Parathyroid adenoma (tissue), 2 donors: ENCODE results near the gene KNDC1.

Source experiments
- H2AFZ ChIP-seq: fragments of 300-600 bp; sonication (generic); one replicate; pipeline ENCODE4 v1.7.0; 2017; ENCODE audit warnings: antibody characterized with exemption, mild to moderate bottlenecking
- H3K27ac ChIP-seq: fragments of 300-600 bp; sonication (generic); one replicate; pipeline ENCODE4 v1.7.0; 2017
- H3K27me3 ChIP-seq: fragments of 300-600 bp; sonication (generic); one replicate; pipeline ENCODE4 v1.7.0; 2017; ENCODE audit warnings: low read length; ENCODE audit not compliant: control insufficient read depth, insufficient read depth
- H3K36me3 ChIP-seq: fragments of 300-600 bp; sonication (generic); one replicate; pipeline ENCODE4 v1.7.0; 2017; ENCODE audit warnings: low read length; ENCODE audit not compliant: control insufficient read depth, insufficient read depth
- H3K4me1 ChIP-seq: fragments of 300-600 bp; sonication (generic); one replicate; pipeline ENCODE4 v1.7.0; 2017; ENCODE audit warnings: control low read depth
- H3K4me2 ChIP-seq: fragments of 300-600 bp; sonication (generic); one replicate; pipeline ENCODE4 v1.7.0; 2017; ENCODE audit warnings: low read length
- H3K4me3 ChIP-seq: fragments of 300-600 bp; sonication (generic); one replicate; pipeline ENCODE4 v1.7.0; 2017; ENCODE audit warnings: low read depth, low read length
- H3K79me2 ChIP-seq: fragments of 300-600 bp; sonication (generic); one replicate; pipeline ENCODE4 v1.7.0; 2017; ENCODE audit warnings: control low read depth
- H3K9ac ChIP-seq: fragments of 300-600 bp; sonication (generic); one replicate; pipeline ENCODE4 v1.7.0; 2017; ENCODE audit warnings: mild to moderate bottlenecking
- H3K9me3 ChIP-seq: fragments of 300-600 bp; sonication (generic); one replicate; pipeline ENCODE4 v1.7.0; 2017; ENCODE audit warnings: low read length; ENCODE audit not compliant: control insufficient read depth
- TF ChIP-seq, protein P1 (sequence below): fragments of 300-600 bp; sonication (generic); IDR thresholded peaks from one replicate; pipeline ENCODE4 v1.7.0; 2017; ENCODE audit warnings: antibody characterized with exemption, mild to moderate bottlenecking
- donor health status: primary hyperparathyroidism.

Gene KNDC1

DNA sequence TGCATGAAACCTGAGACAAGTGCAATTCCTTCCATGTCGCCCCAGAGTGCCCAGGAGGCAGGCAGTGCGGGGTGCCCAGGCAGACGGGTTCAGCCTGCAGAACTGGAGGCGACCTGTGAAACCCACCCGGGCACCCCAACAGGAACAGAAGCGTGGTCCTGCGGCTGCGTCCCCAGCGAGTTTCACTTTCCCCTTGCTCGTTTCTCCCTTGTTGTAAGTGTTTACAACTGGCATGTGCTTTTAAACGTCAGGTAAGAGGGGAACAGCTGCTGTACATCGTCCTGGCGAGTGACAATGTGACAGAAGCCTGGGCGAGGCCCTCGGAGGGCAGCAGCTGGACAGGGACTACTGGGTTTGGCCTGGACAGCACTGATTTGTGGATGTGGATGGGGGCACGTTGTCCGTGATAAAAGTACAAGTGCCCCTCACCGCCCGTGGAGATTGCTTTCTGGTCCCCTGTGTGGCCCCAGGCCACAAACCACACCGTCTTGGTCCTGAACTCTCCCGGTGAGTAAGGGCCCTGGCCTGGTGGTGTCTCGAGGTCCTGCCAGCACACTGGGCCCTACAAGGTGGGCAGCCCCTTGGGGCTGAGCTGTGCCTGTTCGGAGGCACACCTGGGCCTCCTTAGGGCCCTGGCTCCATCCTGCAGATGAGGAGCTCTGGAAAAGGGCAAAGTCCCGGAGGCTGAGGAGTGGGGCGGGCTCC is 81.6 kb downstream of the KNDC1 start:
- H3K4me2 ChIP-seq, result no peak overlapping the region
- H3K27ac ChIP-seq, result no peak overlapping the region
- H3K9ac ChIP-seq, result no peak overlapping the region
- H3K4me3 ChIP-seq, result no peak overlapping the region
- H3K79me2 ChIP-seq, result no peaks in the 10 kb centered on the region
- no peak overlapping the region for H2AFZ ChIP-seq
- TF ChIP-seq, protein P1, sequence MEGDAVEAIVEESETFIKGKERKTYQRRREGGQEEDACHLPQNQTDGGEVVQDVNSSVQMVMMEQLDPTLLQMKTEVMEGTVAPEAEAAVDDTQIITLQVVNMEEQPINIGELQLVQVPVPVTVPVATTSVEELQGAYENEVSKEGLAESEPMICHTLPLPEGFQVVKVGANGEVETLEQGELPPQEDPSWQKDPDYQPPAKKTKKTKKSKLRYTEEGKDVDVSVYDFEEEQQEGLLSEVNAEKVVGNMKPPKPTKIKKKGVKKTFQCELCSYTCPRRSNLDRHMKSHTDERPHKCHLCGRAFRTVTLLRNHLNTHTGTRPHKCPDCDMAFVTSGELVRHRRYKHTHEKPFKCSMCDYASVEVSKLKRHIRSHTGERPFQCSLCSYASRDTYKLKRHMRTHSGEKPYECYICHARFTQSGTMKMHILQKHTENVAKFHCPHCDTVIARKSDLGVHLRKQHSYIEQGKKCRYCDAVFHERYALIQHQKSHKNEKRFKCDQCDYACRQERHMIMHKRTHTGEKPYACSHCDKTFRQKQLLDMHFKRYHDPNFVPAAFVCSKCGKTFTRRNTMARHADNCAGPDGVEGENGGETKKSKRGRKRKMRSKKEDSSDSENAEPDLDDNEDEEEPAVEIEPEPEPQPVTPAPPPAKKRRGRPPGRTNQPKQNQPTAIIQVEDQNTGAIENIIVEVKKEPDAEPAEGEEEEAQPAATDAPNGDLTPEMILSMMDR, result no peak
- no peaks in the 10 kb centered on the region for H3K9me3 ChIP-seq
- H3K4me1 ChIP-seq, result no peaks in the 10 kb centered on the region
- H3K36me3 ChIP-seq, result no peaks in the 10 kb centered on the region
- H3K27me3 ChIP-seq, result no peaks in the 10 kb centered on the region

GRCh38 chr10:133242611-133243356 is 82.8 kb downstream of the KNDC1 start:
- H3K9me3 ChIP-seq, result no peaks in the 10 kb centered on the region
- no peaks in the 10 kb centered on the region for H3K36me3 ChIP-seq
- H3K27me3 ChIP-seq, result no peaks in the 10 kb centered on the region
- no peaks in the 10 kb centered on the region for H3K4me1 ChIP-seq
- H3K4me3 ChIP-seq, result no peak overlapping the region
- no peak overlapping the region for H3K4me2 ChIP-seq
- no peak overlapping the region for H3K27ac ChIP-seq
- no peak overlapping the region for H3K9ac ChIP-seq
- no peak overlapping the region for H2AFZ ChIP-seq
- TF ChIP-seq, protein P1, result no peak
- no peaks in the 10 kb centered on the region for H3K79me2 ChIP-seq

DNA sequence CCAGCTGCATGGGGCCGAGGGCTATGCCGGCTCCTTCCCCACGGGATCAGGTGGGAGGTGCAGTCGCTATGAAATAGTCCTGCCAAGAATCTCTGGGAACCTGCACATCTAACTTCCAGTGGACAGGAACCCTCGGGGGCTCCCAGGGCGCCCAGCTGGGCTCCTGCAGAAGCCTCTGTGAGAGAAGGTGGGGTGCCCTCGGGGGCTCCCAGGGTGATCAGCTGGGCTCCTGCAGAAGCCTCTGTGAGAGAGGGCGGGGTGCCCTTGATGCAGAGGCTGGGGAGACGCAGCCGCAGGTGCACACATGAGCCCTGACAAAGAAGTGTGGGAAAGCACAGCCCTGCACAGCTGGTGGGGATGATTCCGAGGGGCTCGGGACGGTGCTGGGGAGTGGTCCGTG is 83.6 kb downstream of the KNDC1 start:
- H3K4me3 ChIP-seq, result no peak overlapping the region
- H3K27ac ChIP-seq, result no peak overlapping the region
- H3K9ac ChIP-seq, result no peak overlapping the region
- no peaks in the 10 kb centered on the region for H3K4me1 ChIP-seq
- TF ChIP-seq, protein P1, result no peak
- no peaks in the 10 kb centered on the region for H3K79me2 ChIP-seq
- H3K27me3 ChIP-seq, result no peaks in the 10 kb centered on the region
- no peak overlapping the region for H2AFZ ChIP-seq
- H3K4me2 ChIP-seq, result no peak overlapping the region
- H3K36me3 ChIP-seq, result no peaks in the 10 kb centered on the region
- H3K9me3 ChIP-seq, result no peaks in the 10 kb centered on the region

DNA sequence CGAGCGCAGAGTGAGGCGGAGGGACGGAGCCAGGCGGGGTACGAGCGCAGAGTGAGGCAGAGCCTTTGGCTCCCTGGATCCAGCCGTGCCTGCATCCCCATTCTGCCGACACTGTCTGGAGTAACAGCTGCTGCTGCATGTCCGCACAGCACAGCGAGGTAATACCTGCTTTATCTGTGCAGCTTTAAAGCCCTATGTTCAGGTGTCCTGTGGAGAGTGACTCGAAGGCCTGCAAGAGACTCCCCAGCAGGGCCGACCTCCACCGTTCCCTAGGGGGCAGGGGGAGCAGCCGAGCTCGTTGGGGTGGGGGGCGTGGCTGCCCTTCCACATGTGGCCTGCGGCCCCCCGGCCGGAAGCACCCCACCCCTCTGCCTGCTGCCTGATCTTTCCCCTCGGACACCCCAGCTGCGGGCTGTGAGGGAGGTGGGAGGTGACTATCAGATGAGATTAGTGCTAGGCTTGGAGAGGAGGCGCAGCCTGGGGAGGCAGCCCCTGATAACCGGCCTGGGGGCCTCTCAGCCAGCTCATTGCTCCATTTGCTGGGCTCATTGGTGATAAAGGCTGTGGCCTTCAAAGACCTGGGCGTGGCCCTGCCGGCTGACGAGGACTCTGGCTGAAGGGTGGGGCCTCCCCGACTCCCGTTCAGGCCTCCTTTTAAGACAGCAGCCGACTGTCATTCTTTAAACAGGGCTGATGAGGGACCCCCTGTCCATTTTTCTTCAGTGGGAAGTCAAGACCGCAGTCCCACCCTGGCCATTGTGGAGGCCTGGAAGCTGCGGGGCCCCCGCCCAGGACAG is 85.6 kb downstream of the KNDC1 start:
- H3K4me2 ChIP-seq, result no peak overlapping the region
- no peaks in the 10 kb centered on the region for H3K27me3 ChIP-seq
- no peaks in the 10 kb centered on the region for H3K4me1 ChIP-seq
- H3K27ac ChIP-seq, result no peak overlapping the region
- TF ChIP-seq, protein P1, result no peak
- no peak overlapping the region for H3K4me3 ChIP-seq
- H2AFZ ChIP-seq, result no peak overlapping the region
- no peaks in the 10 kb centered on the region for H3K9me3 ChIP-seq
- H3K79me2 ChIP-seq, result no peaks in the 10 kb centered on the region
- no peak overlapping the region for H3K9ac ChIP-seq
- H3K36me3 ChIP-seq, result no peaks in the 10 kb centered on the region
